VCaP (cell line): ENCODE data around the gene TPRG1L.

Source experiments
- H3K27ac ChIP-seq: fragments of 450-650 bp; 2 replicates; pipeline ENCODE4 v1.5.1; 2017
- TF ChIP-seq, protein P1 (sequence below): fragments of 450-650 bp; conservative IDR thresholded peaks from 2 replicates; pipeline ENCODE4 v1.5.1; 2017; ENCODE audit warnings: mild to moderate bottlenecking, moderate library complexity

TPRG1L gene

DNA sequence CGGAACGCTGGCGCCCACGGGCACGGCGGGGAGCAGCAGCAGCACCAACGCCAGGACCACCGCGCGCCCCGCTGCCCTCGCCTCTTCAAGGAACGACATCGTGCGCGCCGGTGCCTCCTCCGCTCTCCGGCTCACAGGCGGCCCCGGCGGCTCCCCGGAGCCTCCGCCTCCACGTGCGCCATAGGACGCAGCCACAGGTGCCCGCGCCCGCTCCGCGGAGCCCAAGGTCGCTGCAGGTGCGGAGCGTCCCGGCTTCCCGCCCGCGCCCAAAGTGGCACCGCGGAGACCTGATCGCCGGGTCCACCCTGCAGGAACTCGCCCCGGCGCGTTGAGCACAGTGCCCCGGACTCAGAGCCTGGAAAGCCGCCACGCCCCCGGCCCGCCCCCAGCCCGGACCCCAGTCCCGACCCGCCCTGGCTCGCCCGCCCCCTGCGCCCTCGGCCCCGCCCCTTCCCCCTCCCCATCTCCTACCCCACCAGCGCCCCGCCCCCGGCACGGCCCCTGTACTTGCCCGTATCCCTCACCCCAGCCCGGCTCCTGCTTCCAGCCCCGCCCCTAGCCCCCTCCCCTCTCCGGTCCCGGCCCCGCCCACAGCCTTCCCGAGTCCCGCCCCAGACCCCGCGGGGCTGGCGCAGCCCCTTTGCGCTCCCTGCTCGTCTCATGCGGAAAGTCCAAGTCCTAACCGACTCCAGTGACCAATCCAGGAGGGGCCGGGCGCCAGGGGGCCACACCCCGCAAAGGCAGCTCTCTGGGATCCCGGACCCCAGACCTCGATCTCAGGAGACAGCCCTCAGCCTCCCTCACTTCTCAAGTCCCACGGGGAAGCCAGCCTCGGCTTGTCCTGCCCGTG lies 13.4 kb upstream of the TPRG1L start, which contains the start of gene MEGF6:
MEGF6 (minus strand) TSS at position 339 of the 850 bp plus-strand sequence; CDS start at position 99, 240 bp downstream.
- H3K27ac ChIP-seq: peak within 1 kb of the TSS; percentile 44; the same call in 1 of the 2 replicates
- TF ChIP-seq, protein P1, sequence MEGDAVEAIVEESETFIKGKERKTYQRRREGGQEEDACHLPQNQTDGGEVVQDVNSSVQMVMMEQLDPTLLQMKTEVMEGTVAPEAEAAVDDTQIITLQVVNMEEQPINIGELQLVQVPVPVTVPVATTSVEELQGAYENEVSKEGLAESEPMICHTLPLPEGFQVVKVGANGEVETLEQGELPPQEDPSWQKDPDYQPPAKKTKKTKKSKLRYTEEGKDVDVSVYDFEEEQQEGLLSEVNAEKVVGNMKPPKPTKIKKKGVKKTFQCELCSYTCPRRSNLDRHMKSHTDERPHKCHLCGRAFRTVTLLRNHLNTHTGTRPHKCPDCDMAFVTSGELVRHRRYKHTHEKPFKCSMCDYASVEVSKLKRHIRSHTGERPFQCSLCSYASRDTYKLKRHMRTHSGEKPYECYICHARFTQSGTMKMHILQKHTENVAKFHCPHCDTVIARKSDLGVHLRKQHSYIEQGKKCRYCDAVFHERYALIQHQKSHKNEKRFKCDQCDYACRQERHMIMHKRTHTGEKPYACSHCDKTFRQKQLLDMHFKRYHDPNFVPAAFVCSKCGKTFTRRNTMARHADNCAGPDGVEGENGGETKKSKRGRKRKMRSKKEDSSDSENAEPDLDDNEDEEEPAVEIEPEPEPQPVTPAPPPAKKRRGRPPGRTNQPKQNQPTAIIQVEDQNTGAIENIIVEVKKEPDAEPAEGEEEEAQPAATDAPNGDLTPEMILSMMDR: no peak

DNA sequence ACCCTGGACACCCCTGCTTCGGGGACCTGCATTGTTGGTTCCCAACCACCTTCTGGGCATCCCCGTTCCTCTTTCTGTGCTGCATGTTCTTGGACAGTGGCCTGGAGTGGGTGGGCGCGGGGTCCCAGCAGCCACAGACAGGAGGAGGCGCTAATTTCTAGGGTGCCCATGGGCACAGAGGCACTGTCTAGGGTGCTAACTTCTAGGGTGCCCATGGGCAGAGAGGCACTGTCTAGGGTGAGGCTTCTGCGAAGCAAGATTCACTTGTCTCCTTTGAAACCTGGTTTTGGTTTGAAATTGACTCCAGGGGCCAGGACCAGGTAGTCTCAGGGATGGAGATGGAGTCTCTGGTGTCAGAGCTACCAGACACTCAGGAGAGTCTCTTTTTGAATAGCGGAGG lies 12.7 kb upstream of the TPRG1L start:
- H3K27ac ChIP-seq: peak overlapping the region; percentile 31; the same call in 1 of the 2 replicates
- TF ChIP-seq, protein P1: no peak

DNA sequence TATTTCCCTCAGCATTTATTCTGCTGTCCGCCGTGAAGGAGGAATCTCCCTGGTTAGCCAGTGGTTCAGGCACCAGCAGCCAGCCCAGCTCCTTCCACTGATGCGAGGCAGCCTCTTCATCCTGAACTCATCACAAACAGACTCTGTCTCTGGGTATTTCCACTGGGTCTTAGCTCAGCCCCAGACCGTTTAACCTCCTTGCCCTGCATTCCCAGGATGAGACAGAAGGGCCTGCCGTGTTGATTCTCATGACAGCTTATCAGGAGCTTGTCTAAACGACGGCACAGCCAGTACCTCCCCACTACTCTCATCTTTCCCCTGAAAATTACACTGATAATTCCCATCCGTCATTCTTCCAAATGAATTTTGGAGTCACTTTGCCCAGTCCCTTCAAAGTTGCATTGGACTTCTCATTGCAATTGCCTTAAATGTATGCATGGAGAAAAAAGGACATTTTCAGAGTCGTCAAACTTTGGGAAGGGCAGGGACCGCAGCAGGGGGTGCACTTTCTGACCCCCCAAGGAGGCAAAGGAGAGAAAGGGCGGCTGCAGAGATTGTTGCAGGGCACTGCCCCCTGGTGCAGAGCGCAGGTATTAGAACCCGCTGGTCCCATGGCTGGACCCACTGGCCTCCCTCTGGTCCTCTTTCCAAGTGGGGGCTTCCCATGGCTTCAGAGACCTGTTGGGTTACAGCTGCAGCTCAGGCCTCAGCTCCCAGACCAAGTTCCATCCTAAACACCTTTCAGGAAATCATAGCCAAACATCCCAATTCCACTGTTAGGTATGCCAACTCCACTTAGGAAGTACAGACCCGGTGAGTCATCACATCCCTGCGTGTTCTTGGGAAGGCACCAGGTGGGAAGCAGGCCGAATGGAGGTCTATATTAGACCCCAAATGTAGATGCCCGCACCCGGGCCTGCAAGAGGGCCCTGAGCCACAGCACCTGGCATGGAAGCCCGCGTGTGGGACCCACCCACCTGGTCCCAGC lies 9.8 kb upstream of the TPRG1L start:
- no peak overlapping the region for H3K27ac ChIP-seq
- TF ChIP-seq, protein P1: peak; percentile 87

DNA sequence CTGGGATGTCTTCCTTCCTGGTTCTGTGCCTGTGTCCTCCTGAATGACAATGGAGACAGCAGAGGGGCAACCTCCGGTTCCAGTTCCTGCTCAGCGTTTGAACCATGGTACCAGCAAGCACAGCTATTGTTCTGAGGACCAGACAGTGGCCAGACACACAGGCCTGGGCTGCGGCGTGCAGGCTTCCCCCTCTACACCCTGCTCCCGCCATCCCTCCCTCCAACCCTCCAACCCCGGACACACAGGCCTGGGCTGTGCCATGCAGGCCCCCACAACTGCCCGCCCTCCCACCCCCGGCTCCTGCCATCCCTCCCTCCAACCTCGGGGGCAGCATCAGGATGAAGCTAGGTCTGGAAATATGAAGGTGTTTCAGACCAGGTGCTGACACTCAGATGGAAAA lies 8.0 kb upstream of the TPRG1L start:
- no peak overlapping the region for H3K27ac ChIP-seq
- TF ChIP-seq, protein P1: no peak

DNA sequence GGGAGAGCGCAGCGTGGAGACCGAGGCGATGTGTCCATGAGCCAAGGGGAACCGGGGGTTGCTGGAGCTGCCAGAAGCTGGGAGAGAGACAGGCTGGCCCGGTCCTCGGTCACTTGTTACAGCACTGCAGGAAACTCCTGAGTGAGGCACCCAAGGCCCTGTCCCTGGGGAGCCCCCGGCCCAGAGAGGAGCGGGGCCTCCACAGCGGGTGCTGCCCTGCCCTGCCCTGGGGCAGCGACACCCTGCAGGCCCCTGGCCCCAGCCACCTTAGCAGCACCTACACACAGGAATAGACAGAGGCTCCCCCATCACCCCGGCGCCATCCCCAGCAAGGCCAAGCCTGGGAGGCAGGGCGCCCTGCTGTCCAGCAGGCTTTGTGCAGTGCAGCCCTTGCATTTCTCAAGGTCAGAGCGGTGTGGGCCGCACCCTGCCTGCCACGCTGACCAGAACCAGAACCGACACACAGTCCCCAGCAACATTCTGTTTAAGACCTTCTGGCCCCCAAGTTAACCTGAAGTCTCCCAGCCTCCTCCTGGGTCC lies 6.9 kb upstream of the TPRG1L start:
- TF ChIP-seq, protein P1: no peak

DNA sequence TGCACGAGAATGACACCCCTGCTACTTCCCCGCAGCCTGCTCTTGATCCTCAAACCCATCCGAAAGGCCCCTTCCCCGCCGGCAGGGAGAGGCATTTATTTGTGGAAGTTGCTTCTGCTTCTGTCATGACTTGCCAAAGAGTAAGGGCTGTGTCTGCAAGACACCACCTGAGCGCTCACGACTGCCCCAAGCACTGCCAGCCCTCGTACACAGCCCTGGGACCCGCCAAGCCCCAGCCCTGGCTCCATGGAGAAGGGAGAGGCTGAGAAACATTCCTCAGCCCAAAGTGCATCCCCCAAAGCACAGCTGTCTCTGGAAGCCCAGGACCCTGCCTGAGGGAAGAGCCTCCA lies 6.3 kb upstream of the TPRG1L start:
- TF ChIP-seq, protein P1: no peak

More for the DNA sequence above, 6.9 kb upstream of the TPRG1L start:
- H3K27ac ChIP-seq: no peak overlapping the region

More for the DNA sequence above, 6.3 kb upstream of the TPRG1L start:
- H3K27ac ChIP-seq: no peak overlapping the region
